Thyroid gland (tissue), 4 donors: ENCODE results near the gene SYCP3. TPM values are rescaled to one million over a fixed set of nuclear protein-coding genes. Genes with fewer than 3 reads are reported as not detected.

Source experiments
- DNase-seq, 2 donors: peaks; one replicate each; pipeline ENCODE4 v3.0.0-alpha.2; 2019
- H3K27ac ChIP-seq, 3 donors: fragments of 200-600 bp; sonication (generic); 1 replicate in 2 of 3; 2 replicates in 1 of 3; pipeline ENCODE4 v1.5.1; 2016 to 2019; ENCODE audit warnings: mild to moderate bottlenecking in 1 of 3, moderate library complexity in 1 of 3
- H3K27me3 ChIP-seq: fragments of 200-600 bp; sonication (generic); one replicate; pipeline ENCODE4 v1.5.1; 2019
- H3K36me3 ChIP-seq, 2 donors: fragments of 200-600 bp; sonication (generic); one replicate each; pipeline ENCODE4 v1.5.1; 2016 to 2019
- H3K4me1 ChIP-seq, 2 donors: fragments of 200-600 bp; sonication (generic); one replicate each; pipeline ENCODE4 v1.5.1; 2017 to 2019
- H3K4me3 ChIP-seq, 3 donors: fragments of 200-600 bp; sonication (generic); replicated peaks in 1 of 3; 1 replicate in 2 of 3; 2 replicates in 1 of 3; pipeline ENCODE4 v1.5.1; 2016; ENCODE audit warnings: mild to moderate bottlenecking in 1 of 3
- H3K9me3 ChIP-seq: fragments of 200-600 bp; sonication (generic); one replicate; pipeline ENCODE4 v1.5.1; 2017
- POLR2A ChIP-seq, 2 donors: fragments of 450-650 bp; IDR thresholded peaks; one replicate each; pipeline ENCODE4 v1.6.1; 2017; ENCODE audit warnings: antibody characterized with exemption in 2 of 2, mild to moderate bottlenecking in 2 of 2, moderate library complexity in 1 of 2
- WGBS, 2 donors: methylation state at CpG; one replicate each; pipeline ENCODE4 v1.1.5; 2017; 5-methylcytosine and 5-hydroxymethylcytosine counted together
- intact Hi-C: fragments of 100-400 bp; cut with DNase I; formaldehyde crosslinking; loops from one replicate; pipeline ENCODE4 v1.15.1; 2023
- total RNA-seq, 4 donors: library from RNA; depleted of rRNA; stranded (reverse); fragments of >200 nt; gene quantifications; one replicate each; pipeline ENCODE4 v1.2.3, GENCODE V29; 2016
- TF ChIP-seq, protein P1 (sequence below), 6 experiments: fragments of 200-600 bp in 3 of 6; fragments of 450-650 bp in 3 of 6; sonication (generic) in 3 of 6; IDR thresholded peaks; one replicate each; pipeline ENCODE4 v1.5.1; 2016 to 2019; ENCODE audit warnings: antibody characterized with exemption in 6 of 6, mild to moderate bottlenecking in 2 of 6, inconsistent platforms in 1 of 6, moderate library complexity in 1 of 6

The SYCP3 gene
- total RNA-seq, 4 donors from 2014 or later = 0.67 TPM; not detected in 3

DNA sequence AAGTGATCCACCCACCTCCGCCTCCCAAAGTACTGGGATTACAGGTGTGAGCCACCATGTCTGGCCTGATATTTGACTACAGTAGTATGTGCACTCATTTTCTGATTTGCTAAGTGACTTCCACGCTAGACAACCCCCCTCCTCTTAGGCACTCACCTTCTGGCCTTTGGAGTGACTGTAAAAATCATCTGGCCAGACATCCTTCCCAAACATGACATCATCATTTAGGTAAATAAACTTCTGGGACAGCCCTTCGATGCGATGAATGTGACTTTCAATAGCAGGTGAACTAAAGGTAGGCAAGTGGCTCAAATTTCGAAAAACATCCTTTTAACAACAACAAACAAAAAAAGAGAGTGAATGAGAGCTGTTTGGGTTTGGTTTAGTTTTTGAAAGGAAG, 30.6 kb upstream of the SYCP3 start:
- Histone ChIP-seq H3K4me1 (no peaks in the 10 kb centered on the region), H3K27me3 (no peaks in the 10 kb centered on the region), H3K9me3 (no peaks in the 10 kb centered on the region), H3K27ac (no peak overlapping the region), H3K4me3 (no peak overlapping the region), H3K36me3 (no peaks in the 10 kb centered on the region)
- intact Hi-C loops = loop anchor here (5.0 to 10.0 kb wide), 3 partner anchors 72 to 355 kb away; no protein-coding TSS in a partner anchor
- TF ChIP-seq, protein P1, sequence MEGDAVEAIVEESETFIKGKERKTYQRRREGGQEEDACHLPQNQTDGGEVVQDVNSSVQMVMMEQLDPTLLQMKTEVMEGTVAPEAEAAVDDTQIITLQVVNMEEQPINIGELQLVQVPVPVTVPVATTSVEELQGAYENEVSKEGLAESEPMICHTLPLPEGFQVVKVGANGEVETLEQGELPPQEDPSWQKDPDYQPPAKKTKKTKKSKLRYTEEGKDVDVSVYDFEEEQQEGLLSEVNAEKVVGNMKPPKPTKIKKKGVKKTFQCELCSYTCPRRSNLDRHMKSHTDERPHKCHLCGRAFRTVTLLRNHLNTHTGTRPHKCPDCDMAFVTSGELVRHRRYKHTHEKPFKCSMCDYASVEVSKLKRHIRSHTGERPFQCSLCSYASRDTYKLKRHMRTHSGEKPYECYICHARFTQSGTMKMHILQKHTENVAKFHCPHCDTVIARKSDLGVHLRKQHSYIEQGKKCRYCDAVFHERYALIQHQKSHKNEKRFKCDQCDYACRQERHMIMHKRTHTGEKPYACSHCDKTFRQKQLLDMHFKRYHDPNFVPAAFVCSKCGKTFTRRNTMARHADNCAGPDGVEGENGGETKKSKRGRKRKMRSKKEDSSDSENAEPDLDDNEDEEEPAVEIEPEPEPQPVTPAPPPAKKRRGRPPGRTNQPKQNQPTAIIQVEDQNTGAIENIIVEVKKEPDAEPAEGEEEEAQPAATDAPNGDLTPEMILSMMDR (IDR thresholded peaks at IDR 0.05) = no peak
- TF ChIP-seq POLR2A (IDR thresholded peaks at IDR 0.05) = no peak
- 89 to 92% methylated on average over 5 of the region's 5 CpGs for WGBS, 2 donors
- DNase-seq = no peak

DNA sequence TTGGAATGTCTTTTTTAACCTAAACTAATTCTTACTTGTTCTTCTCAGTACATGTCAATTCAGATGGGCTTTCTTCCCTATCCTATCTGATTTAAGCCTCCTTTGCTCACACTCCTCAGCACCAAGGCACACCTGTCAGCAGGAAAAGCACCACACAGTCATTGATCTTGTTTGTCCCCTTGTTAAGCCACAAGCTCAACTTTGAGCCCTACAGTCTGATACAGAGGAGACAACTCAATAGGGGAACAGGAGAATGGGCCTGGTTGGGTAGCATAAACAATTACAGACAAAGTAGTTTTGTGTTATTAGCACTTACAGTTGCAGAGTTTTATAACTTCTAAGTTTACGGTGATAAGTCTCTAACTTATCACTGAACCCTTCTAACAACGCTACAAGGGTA, 29.5 kb upstream of the SYCP3 start:
- Histone ChIP-seq H3K4me3 (no peak overlapping the region), H3K27ac (no peak overlapping the region), H3K27me3 (no peaks in the 10 kb centered on the region), H3K4me1 (peaks cover 2 to 6% of the 10 kb centered on the region in 2 donors), H3K36me3 (no peaks in the 10 kb centered on the region), H3K9me3 (no peaks in the 10 kb centered on the region)
- WGBS, 2 donors = 95 to 98% methylated on average over 2 of the region's 2 CpGs
- no peak for DNase-seq
- TF ChIP-seq POLR2A (IDR thresholded peaks at IDR 0.05) = no peak
- TF ChIP-seq, protein P1 (IDR thresholded peaks at IDR 0.05) = no peak
- intact Hi-C loops = loop anchor here (10.0 kb wide), 1 partner anchor 194 kb away; no protein-coding TSS in a partner anchor

DNA sequence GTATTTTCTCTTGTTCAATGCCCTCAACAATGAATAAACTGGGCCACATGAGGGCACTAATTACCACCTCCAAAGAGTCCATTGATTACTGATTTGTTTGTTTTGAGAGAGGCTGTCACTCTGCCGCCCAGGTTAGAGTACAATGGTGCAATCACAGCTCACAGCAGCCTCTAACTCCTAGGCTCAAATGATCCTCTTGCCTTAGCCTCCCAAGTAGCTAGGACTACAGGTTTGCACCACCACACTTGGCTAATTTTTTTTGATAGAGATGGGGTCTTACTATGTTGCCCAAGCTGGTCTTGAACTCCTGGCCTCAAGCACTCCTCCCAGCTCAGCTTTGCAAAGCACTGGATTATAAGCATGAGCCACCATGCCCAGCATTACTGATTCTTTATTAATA, 28.3 kb upstream of the SYCP3 start:
- 94 to 96% methylated on average over 1 of the region's 1 CpG for whole genome bisulfite sequencing, 2 donors
- no peaks in the 10 kb centered on the region for H3K9me3 ChIP-seq
- H3K27me3 ChIP-seq = no peaks in the 10 kb centered on the region
- H3K27ac ChIP-seq = no peak overlapping the region
- TF ChIP-seq, protein P1 (IDR thresholded peaks at IDR 0.05) = no peak
- no peak for TF ChIP-seq POLR2A (IDR thresholded peaks at IDR 0.05)
- H3K36me3 ChIP-seq = no peaks in the 10 kb centered on the region
- peaks cover 7 to 12% of the 10 kb centered on the region in 2 donors for H3K4me1 ChIP-seq
- intact Hi-C loops = loop anchor here (10.0 kb wide), 1 partner anchor 193 kb away; no protein-coding TSS in a partner anchor
- H3K4me3 ChIP-seq = no peak overlapping the region
- no peak for DNase-seq

DNA sequence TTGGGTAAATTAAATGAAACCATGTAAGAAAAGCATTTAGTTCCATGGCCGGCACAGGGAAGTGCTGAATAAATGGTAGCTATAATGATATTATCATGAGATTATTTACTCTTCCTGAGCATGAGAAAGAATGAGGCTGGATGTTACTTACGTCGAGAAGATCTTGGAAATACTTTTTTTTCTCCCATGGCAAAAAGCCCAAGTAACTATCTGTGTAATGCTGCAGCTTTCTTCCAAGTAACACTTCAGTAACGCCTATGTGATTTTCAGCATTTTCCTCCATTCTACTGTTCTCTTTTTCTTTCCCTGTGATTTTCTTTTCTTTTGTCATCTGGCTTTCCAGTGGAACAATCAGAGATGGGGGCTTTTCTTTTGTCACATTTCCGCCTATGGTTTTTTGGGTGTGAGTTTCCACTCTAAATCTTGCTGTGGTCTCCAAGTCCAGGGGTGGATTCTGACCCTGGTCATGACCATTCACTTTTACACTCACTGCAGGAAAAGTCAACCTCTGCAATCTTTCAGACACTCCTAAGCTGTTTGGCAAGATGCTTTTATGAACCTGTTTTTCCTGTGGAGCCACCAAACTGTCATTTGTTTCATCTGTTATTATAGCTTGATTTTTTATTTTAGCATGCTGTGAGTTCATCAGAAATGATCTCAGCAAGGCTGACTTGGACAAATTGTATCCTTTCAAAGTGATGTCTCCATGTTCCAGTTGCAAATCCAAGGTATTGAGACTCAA, 25.0 kb upstream of the SYCP3 start:
- DNase-seq = no peak
- Histone ChIP-seq H3K27ac (peak overlapping the region in 1 of 3 donors; percentile 8), H3K36me3 (peaks cover 0 to 4% of the 10 kb centered on the region in 2 donors), H3K4me1 (peaks cover 7 to 12% of the 10 kb centered on the region in 2 donors), H3K9me3 (no peaks in the 10 kb centered on the region), H3K27me3 (no peaks in the 10 kb centered on the region), H3K4me3 (no peak overlapping the region)
- intact Hi-C loops = loop anchor here (10.0 kb wide), 1 partner anchor 189 kb away; no protein-coding TSS in a partner anchor
- WGBS, 2 donors = 55 to 70% methylated on average over 5 of the region's 5 CpGs
- TF ChIP-seq, protein P1 (IDR thresholded peaks at IDR 0.05) = no peak
- no peak for TF ChIP-seq POLR2A (IDR thresholded peaks at IDR 0.05)
